ENCODE measurements around the gene FUT8. TPM values are rescaled to one million over a fixed set of nuclear protein-coding genes. Genes with fewer than 3 reads are reported as not detected.

FUT8 gene
- total and polyA plus RNA-seq, 9 donors, result 18.1 to 51.1 (median 27.4) TPM

- 74 to 82% (median 78%) methylated on average over 3 of the region's 3 CpGs for WGBS, 3 donors
- no peaks in the 10 kb centered on the region for H3K9me3 ChIP-seq
- no peaks in the 10 kb centered on the region for H3K36me3 ChIP-seq
- H3K27ac ChIP-seq, result no peak overlapping the region
- intact Hi-C loops (cut with DNase I), result no loop called here
- H3K27me3 ChIP-seq, result no peaks in the 10 kb centered on the region
- no peak for TF ChIP-seq CTCF (IDR thresholded peaks at IDR 0.05)
- no peak for TF ChIP-seq EP300 (IDR thresholded peaks at IDR 0.05)
- no peak for TF ChIP-seq POLR2A (IDR thresholded peaks at IDR 0.05)
- no peak overlapping the region for H3K4me3 ChIP-seq
- no peaks in the 10 kb centered on the region for H3K4me1 ChIP-seq (ENCODE audit: insufficient read depth)
- no peak for DNase-seq
Measured at GRCh38 chr14:65756880-65757279, 344.4 kb downstream of the FUT8 start.

GRCh38 chr14:65769151-65769550, 356.6 kb downstream of the FUT8 start:
- no peak for TF ChIP-seq POLR2A (IDR thresholded peaks at IDR 0.05)
- no peak for TF ChIP-seq EP300 (IDR thresholded peaks at IDR 0.05)
- TF ChIP-seq CTCF (IDR thresholded peaks at IDR 0.05), result no peak
- Histone ChIP-seq H3K27me3 (no peaks in the 10 kb centered on the region), H3K9me3 (no peaks in the 10 kb centered on the region), H3K4me3 (no peak overlapping the region), H3K36me3 (no peaks in the 10 kb centered on the region), H3K27ac (no peak overlapping the region), H3K4me1 (ENCODE audit: insufficient read depth) (no peaks in the 10 kb centered on the region)
- intact Hi-C loops (cut with DNase I), result no loop called here
- DNase-seq, result no peak
- WGBS, 3 donors, result 43 to 58% (median 50%) methylated on average over 2 of the region's 2 CpGs

GRCh38 chr14:65770681-65771080, 358.2 kb downstream of the FUT8 start:
- H3K27ac ChIP-seq, result no peak overlapping the region
- no peak for DNase-seq
- no peaks in the 10 kb centered on the region for H3K27me3 ChIP-seq
- no peaks in the 10 kb centered on the region for H3K4me1 ChIP-seq (ENCODE audit: insufficient read depth)
- H3K36me3 ChIP-seq, result no peaks in the 10 kb centered on the region
- WGBS, 3 donors, result 73 to 76% (median 75%) methylated on average over 5 of the region's 5 CpGs
- TF ChIP-seq EP300 (IDR thresholded peaks at IDR 0.05) (no peak), CTCF (IDR thresholded peaks at IDR 0.05) (no peak), POLR2A (IDR thresholded peaks at IDR 0.05) (no peak)
- no peaks in the 10 kb centered on the region for H3K9me3 ChIP-seq
- intact Hi-C loops (cut with DNase I), result no loop called here
- H3K4me3 ChIP-seq, result no peak overlapping the region

- TF ChIP-seq EP300 (IDR thresholded peaks at IDR 0.05) (no peak), CTCF (IDR thresholded peaks at IDR 0.05) (no peak), POLR2A (IDR thresholded peaks at IDR 0.05) (no peak)
- Histone ChIP-seq H3K27me3 (no peaks in the 10 kb centered on the region), H3K36me3 (no peaks in the 10 kb centered on the region), H3K9me3 (no peaks in the 10 kb centered on the region), H3K4me1 (ENCODE audit: insufficient read depth) (no peaks in the 10 kb centered on the region), H3K27ac (no peak overlapping the region), H3K4me3 (no peak overlapping the region)
- 93 to 94% (median 94%) methylated on average over 3 of the region's 3 CpGs for WGBS, 3 donors
- intact Hi-C loops (cut with DNase I), result no loop called here
- no peak for DNase-seq
Measured at GRCh38 chr14:65771271-65771670, 358.7 kb downstream of the FUT8 start.

- Histone ChIP-seq H3K27me3 (no peaks in the 10 kb centered on the region), H3K4me3 (no peak overlapping the region), H3K4me1 (ENCODE audit: insufficient read depth) (no peaks in the 10 kb centered on the region), H3K27ac (no peak overlapping the region), H3K36me3 (no peaks in the 10 kb centered on the region), H3K9me3 (no peaks in the 10 kb centered on the region)
- TF ChIP-seq EP300 (IDR thresholded peaks at IDR 0.05), result no peak
- no peak for TF ChIP-seq POLR2A (IDR thresholded peaks at IDR 0.05)
- TF ChIP-seq CTCF (IDR thresholded peaks at IDR 0.05), result no peak
- intact Hi-C loops (cut with DNase I), result no loop called here
- DNase-seq, result no peak
- WGBS, 3 donors, result 70 to 93% (median 84%) methylated on average over 8 of the region's 8 CpGs
Measured at GRCh38 chr14:65772466-65772865, 359.9 kb downstream of the FUT8 start.
